Gastroesophageal sphincter (tissue), 4 donors: ENCODE results near the gene PTHLH. TPM values are rescaled to one million over a fixed set of nuclear protein-coding genes. Genes with fewer than 3 reads are reported as not detected.
A peak's percentile ranks its signal among the peaks of the same experiment; 100 is the strongest.

Experiments used
- ATAC-seq: fragments of 150-250 bp; one replicate; pipeline ENCODE4 v1.9.1; 2016; ENCODE audit warnings: mild to moderate bottlenecking, moderate library complexity
- H3K27ac ChIP-seq, 4 donors: fragments of 200-600 bp; sonication (generic) in 3 of 4; 1 replicate in 3 of 4; 2 replicates in 1 of 4; pipeline ENCODE4 v1.5.1; 2016 to 2019
- H3K27me3 ChIP-seq: fragments of 200-600 bp; sonication (generic); one replicate; pipeline ENCODE4 v1.5.1; 2019
- H3K36me3 ChIP-seq, 2 donors: fragments of 200-600 bp; sonication (generic); one replicate each; pipeline ENCODE4 v1.5.1; 2019; ENCODE audit warnings: control low read depth in 1 of 2
- H3K4me1 ChIP-seq, 3 donors: fragments of 200-600 bp; sonication (generic); 1 replicate in 2 of 3; 2 replicates in 1 of 3; pipeline ENCODE4 v1.5.1; 2016 to 2019; ENCODE audit warnings: control low read depth in 2 of 3
- H3K4me3 ChIP-seq, 2 donors: fragments of 200-600 bp; sonication (generic); one replicate each; pipeline ENCODE4 v1.5.1; 2019; ENCODE audit warnings: mild to moderate bottlenecking in 1 of 2, moderate library complexity in 1 of 2
- H3K9me3 ChIP-seq, 3 donors: fragments of 200-600 bp; sonication (generic); one replicate each; pipeline ENCODE4 v1.5.1; 2017 to 2019; ENCODE audit warnings: control low read depth in 2 of 3
- EP300 ChIP-seq: sonication (generic); formaldehyde crosslinking; IDR thresholded peaks from one replicate; pipeline ENCODE4 v1.6.1; 2017; ENCODE audit warnings: antibody characterized with exemption, mild to moderate bottlenecking
- POLR2A ChIP-seq, 2 donors: fragments of 450-650 bp; IDR thresholded peaks; one replicate each; pipeline ENCODE4 v1.6.1; 2017; ENCODE audit warnings: antibody characterized with exemption in 2 of 2, mild to moderate bottlenecking in 2 of 2, moderate library complexity in 1 of 2
- POLR2AphosphoS5 ChIP-seq: sonication (generic); formaldehyde crosslinking; IDR thresholded peaks from one replicate; pipeline ENCODE4 v1.6.1; 2017; ENCODE audit warnings: antibody characterized with exemption
- WGBS, 2 donors: methylation state at CpG; one replicate each; pipeline ENCODE4 v1.1.5; 2018; ENCODE audit warnings: low coverage in 1 of 2; 5-methylcytosine and 5-hydroxymethylcytosine counted together
- total RNA-seq, 4 donors: library from RNA; depleted of rRNA; stranded (reverse); fragments of >200 nt; gene quantifications; one replicate each; pipeline ENCODE4 v1.1.0, GENCODE V29; 2016
- TF ChIP-seq, protein P1 (sequence below), 4 experiments: fragments of 200-600 bp in 2 of 4; fragments of 450-650 bp in 2 of 4; sonication (generic) in 1 of 4; IDR thresholded peaks; one replicate each; pipeline ENCODE4 v1.5.1; 2017 to 2019; ENCODE audit warnings: antibody characterized with exemption in 4 of 4, mild to moderate bottlenecking in 2 of 4, moderate library complexity in 2 of 4

PTHLH gene
- total RNA-seq = 1 to 10 TPM in 3 of 4 donors, under 1 TPM in 1; 0.47 to 3.3 (median 1.9) TPM

DNA sequence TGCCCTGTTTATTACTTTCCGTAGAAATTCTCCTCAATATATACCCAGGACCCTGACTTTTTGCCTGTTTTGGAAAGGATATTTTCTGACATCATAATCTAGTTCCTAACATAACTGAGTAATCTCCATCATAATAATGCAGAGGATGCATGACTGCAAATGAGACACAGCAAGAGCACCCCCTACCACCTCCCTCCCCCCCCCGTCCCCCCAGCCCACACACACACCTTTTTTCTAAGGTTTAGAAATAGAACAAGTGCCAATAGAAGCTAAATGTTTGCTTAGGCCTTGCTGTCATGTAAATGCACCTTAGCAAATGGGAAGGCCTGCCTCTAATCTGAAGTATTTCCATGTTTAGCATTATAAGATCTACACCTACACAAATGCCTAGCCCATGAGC, at the start of gene PTHLH:
PTHLH (minus strand) TSS at position 13 of the 400 bp plus-strand sequence. CDS start 3,239 bp downstream, outside the sequence.
- Histone ChIP-seq H3K9me3 (no peaks in the 10 kb centered on the region), H3K27ac (peak within 1 kb of the TSS in 1 of 4 donors; percentile 81), H3K36me3 (no peaks in the 10 kb centered on the region), H3K4me3 (no peak within 1 kb of the TSS), H3K27me3 (peaks cover 82% of the 10 kb centered on the region), H3K4me1 (peaks cover 0 to 51% (median 13%) of the 10 kb centered on the region in 3 donors)
- no peak for ATAC-seq
- 83 to 92% methylated on average over 2 of the region's 2 CpGs for WGBS, 2 donors
- TF ChIP-seq, protein P1, sequence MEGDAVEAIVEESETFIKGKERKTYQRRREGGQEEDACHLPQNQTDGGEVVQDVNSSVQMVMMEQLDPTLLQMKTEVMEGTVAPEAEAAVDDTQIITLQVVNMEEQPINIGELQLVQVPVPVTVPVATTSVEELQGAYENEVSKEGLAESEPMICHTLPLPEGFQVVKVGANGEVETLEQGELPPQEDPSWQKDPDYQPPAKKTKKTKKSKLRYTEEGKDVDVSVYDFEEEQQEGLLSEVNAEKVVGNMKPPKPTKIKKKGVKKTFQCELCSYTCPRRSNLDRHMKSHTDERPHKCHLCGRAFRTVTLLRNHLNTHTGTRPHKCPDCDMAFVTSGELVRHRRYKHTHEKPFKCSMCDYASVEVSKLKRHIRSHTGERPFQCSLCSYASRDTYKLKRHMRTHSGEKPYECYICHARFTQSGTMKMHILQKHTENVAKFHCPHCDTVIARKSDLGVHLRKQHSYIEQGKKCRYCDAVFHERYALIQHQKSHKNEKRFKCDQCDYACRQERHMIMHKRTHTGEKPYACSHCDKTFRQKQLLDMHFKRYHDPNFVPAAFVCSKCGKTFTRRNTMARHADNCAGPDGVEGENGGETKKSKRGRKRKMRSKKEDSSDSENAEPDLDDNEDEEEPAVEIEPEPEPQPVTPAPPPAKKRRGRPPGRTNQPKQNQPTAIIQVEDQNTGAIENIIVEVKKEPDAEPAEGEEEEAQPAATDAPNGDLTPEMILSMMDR (IDR thresholded peaks at IDR 0.05) = no peak
- TF ChIP-seq EP300 (no peak), POLR2AphosphoS5 (no peak), POLR2A (IDR thresholded peaks at IDR 0.05) (no peak)

DNA sequence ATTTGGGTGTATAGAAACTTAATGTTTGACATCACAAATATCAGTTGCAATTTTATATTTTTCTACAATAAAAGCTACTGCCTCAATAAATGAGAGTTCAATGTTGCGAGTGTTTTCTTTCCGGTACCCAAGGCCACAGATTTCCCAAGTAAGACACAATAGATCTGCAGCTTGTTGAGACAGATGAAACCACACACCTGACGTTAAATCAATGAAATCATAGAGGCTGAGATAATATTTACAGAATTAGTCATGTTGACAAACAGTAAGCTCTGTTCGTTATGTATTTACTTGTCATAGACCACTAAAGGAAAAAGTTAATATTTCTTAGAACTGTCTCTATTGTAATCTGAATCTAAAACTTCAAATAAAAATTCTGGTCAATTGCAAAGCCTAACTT, 49.2 kb upstream of the PTHLH start:
- no peak for ATAC-seq
- 83 to 96% methylated on average over 4 of the region's 4 CpGs for WGBS, 2 donors
- H3K4me3 ChIP-seq = no peak overlapping the region
- TF ChIP-seq EP300 (no peak), POLR2A (IDR thresholded peaks at IDR 0.05) (no peak), POLR2AphosphoS5 (no peak)
- TF ChIP-seq, protein P1 (IDR thresholded peaks at IDR 0.05) = no peak
- no peaks in the 10 kb centered on the region for H3K9me3 ChIP-seq
- no peaks in the 10 kb centered on the region for H3K36me3 ChIP-seq
- H3K4me1 ChIP-seq = no peaks in the 10 kb centered on the region
- H3K27ac ChIP-seq = no peak overlapping the region
- H3K27me3 ChIP-seq = no peaks in the 10 kb centered on the region

DNA sequence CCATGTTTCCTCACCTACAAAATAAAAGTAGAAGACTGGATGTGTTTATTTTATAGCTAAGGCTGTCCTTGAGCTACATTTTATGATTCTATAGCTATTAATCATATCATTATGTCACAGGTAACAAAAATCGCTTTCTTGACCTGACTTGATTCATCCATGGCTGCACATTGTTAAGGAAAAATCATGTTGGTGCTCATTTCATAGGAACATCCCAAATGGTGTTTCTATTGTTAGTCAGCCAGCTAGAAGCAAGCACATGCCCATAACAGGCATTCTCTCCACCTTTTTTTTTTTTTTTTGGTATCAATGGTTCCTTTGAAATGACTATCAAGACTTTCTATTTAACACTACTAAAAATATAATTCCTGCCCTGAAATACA, 45.3 kb upstream of the PTHLH start:
- H3K4me3 ChIP-seq = no peak overlapping the region
- no peaks in the 10 kb centered on the region for H3K4me1 ChIP-seq
- 80 to 83% methylated on average over 1 of the region's 1 CpG for WGBS, 2 donors
- no peaks in the 10 kb centered on the region for H3K36me3 ChIP-seq
- H3K27ac ChIP-seq = no peak overlapping the region
- TF ChIP-seq POLR2AphosphoS5 = no peak
- TF ChIP-seq EP300 = no peak
- TF ChIP-seq, protein P1 (IDR thresholded peaks at IDR 0.05) = no peak
- no peak for TF ChIP-seq POLR2A (IDR thresholded peaks at IDR 0.05)
- no peaks in the 10 kb centered on the region for H3K9me3 ChIP-seq
- H3K27me3 ChIP-seq = no peaks in the 10 kb centered on the region
- no peak for ATAC-seq

DNA sequence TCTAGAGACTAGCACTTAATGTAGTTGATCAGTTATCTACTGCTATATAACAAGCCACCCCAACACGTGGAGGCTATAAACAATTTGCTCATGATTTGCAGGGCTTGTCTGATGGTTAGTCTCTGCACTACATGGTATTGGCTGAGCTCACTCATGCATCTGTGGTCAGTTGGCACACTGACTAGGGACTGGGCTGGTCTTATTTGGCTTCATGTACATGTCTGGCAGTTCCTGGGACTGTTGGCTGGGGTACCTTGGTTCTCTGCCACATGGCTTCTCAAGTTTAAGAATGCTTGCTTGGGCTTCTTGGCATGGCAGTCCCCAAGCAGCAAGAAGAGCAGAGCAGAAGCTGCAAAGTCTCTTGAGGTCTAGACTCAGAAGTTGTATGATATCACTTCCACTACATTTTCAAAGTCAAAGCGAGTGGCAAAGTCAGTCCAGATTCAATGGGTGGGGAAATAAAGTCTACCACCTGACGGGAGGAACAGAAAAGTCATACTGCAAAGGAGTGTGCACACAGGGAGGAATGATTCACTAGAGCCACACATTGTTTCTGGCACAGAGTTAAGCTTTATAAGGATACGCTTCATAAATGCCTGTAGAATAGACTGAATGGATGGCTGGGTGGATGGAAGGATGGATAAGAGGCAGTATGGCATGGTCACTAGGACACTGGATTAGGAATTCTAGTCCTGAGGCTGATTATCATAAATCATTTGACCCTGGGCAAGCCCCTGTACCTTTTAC, 44.8 kb upstream of the PTHLH start:
- H3K27me3 ChIP-seq = no peaks in the 10 kb centered on the region
- 86 to 94% methylated on average over 3 to 4 of the region's 4 CpGs for WGBS, 2 donors
- no peak overlapping the region for H3K4me3 ChIP-seq
- H3K36me3 ChIP-seq = no peaks in the 10 kb centered on the region
- no peaks in the 10 kb centered on the region for H3K4me1 ChIP-seq
- no peaks in the 10 kb centered on the region for H3K9me3 ChIP-seq
- no peak for TF ChIP-seq POLR2AphosphoS5
- no peak for TF ChIP-seq POLR2A (IDR thresholded peaks at IDR 0.05)
- TF ChIP-seq EP300 = no peak
- TF ChIP-seq, protein P1 (IDR thresholded peaks at IDR 0.05) = no peak
- no peak overlapping the region for H3K27ac ChIP-seq
- ATAC-seq = no peak

DNA sequence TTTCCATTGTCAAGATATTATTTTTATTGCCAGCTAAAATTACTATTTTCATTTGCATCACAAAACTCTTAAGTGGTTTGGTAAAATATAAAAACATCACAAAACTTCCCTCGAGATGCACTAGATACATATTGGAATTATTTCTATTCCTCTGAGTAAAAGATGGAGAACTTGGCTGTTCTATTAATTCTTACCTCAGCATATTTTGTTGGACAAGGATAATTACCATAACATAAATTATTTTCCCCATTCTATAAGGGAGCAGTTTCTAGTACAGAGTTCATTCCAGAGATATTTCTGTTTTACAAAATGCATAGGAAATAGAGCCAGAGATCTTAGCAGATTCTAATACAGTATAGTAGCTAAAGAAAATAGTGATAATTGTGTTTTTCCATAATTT, 42.6 kb upstream of the PTHLH start:
- Histone ChIP-seq H3K4me1 (no peaks in the 10 kb centered on the region), H3K27me3 (no peaks in the 10 kb centered on the region), H3K9me3 (no peaks in the 10 kb centered on the region), H3K36me3 (no peaks in the 10 kb centered on the region), H3K27ac (no peak overlapping the region), H3K4me3 (no peak overlapping the region)
- no peak for TF ChIP-seq POLR2AphosphoS5
- no peak for TF ChIP-seq POLR2A (IDR thresholded peaks at IDR 0.05)
- TF ChIP-seq EP300 = no peak
- TF ChIP-seq, protein P1 (IDR thresholded peaks at IDR 0.05) = no peak
- 90 to 100% methylated on average over 1 of the region's 1 CpG for WGBS, 2 donors
- ATAC-seq = no peak
